Measurements from ENCODE around the gene RPN2. TPM values are rescaled to one million over a fixed set of nuclear protein-coding genes. Genes with fewer than 3 reads are reported as not detected.

Gene RPN2
- total and polyA plus RNA-seq, 2 donors = 122 to 137 TPM

- Histone ChIP-seq H3K36me3 (ENCODE audit: insufficient read depth) (no peaks in the 10 kb centered on the region), H3K27ac (ENCODE audit: low read depth) (no peak overlapping the region), H3K4me1 (ENCODE audit: insufficient read depth) (no peaks in the 10 kb centered on the region), H3K4me3 (ENCODE audit: low read depth, low read length) (no peak overlapping the region)
- WGBS = 69% methylated on average over 12 of the region's 12 CpGs
- no peak for DNase-seq (ENCODE audit: extremely low spot score)
Measured at GRCh38 chr20:37161830-37162549, 17.1 kb upstream of the RPN2 start.

GRCh38 chr20:37162646-37163045 lies 16.5 kb upstream of the RPN2 start:
- Histone ChIP-seq H3K4me1 (ENCODE audit: insufficient read depth) (no peaks in the 10 kb centered on the region), H3K27ac (ENCODE audit: low read depth) (no peak overlapping the region), H3K4me3 (ENCODE audit: low read depth, low read length) (no peak overlapping the region), H3K36me3 (ENCODE audit: insufficient read depth) (no peaks in the 10 kb centered on the region)
- WGBS = 59% methylated on average over 6 of the region's 6 CpGs
- no peak for DNase-seq (ENCODE audit: extremely low spot score)

- H3K36me3 ChIP-seq (ENCODE audit: insufficient read depth) = no peaks in the 10 kb centered on the region
- WGBS = 93% methylated on average over 4 of the region's 4 CpGs
- H3K4me1 ChIP-seq (ENCODE audit: insufficient read depth) = no peaks in the 10 kb centered on the region
- H3K4me3 ChIP-seq (ENCODE audit: low read depth, low read length) = no peak overlapping the region
- DNase-seq (ENCODE audit: extremely low spot score) = no peak
- no peak overlapping the region for H3K27ac ChIP-seq (ENCODE audit: low read depth)
Measured at GRCh38 chr20:37163832-37164554, 15.1 kb upstream of the RPN2 start.

GRCh38 chr20:37165031-37165430 lies 14.1 kb upstream of the RPN2 start:
- no peak overlapping the region for H3K4me3 ChIP-seq (ENCODE audit: low read depth, low read length)
- 98% methylated on average over 1 of the region's 1 CpG for WGBS
- H3K36me3 ChIP-seq (ENCODE audit: insufficient read depth) = no peaks in the 10 kb centered on the region
- H3K27ac ChIP-seq (ENCODE audit: low read depth) = no peak overlapping the region
- DNase-seq (ENCODE audit: extremely low spot score) = no peak
- H3K4me1 ChIP-seq (ENCODE audit: insufficient read depth) = no peaks in the 10 kb centered on the region

GRCh38 chr20:37166867-37167266 lies 12.3 kb upstream of the RPN2 start:
- H3K27ac ChIP-seq (ENCODE audit: low read depth) = no peak overlapping the region
- no peak for DNase-seq (ENCODE audit: extremely low spot score)
- no peaks in the 10 kb centered on the region for H3K4me1 ChIP-seq (ENCODE audit: insufficient read depth)
- 92% methylated on average over 5 of the region's 5 CpGs for WGBS
- H3K4me3 ChIP-seq (ENCODE audit: low read depth, low read length) = no peak overlapping the region
- no peaks in the 10 kb centered on the region for H3K36me3 ChIP-seq (ENCODE audit: insufficient read depth)

- Histone ChIP-seq H3K4me3 (ENCODE audit: low read depth, low read length) (no peak overlapping the region), H3K36me3 (ENCODE audit: insufficient read depth) (no peaks in the 10 kb centered on the region), H3K27ac (ENCODE audit: low read depth) (no peak overlapping the region), H3K4me1 (ENCODE audit: insufficient read depth) (no peaks in the 10 kb centered on the region)
- no peak for DNase-seq (ENCODE audit: extremely low spot score)
- 96% methylated on average over 4 of the region's 4 CpGs for WGBS
Measured at GRCh38 chr20:37172836-37173235, 6.3 kb upstream of the RPN2 start.

GRCh38 chr20:37179683-37180524 lies 774 bp downstream of the RPN2 start:
- H3K4me3 ChIP-seq (ENCODE audit: low read depth, low read length) = peak overlapping the region; percentile 88
- H3K36me3 ChIP-seq (ENCODE audit: insufficient read depth) = peaks cover under 1% of the 10 kb centered on the region
- H3K4me1 ChIP-seq (ENCODE audit: insufficient read depth) = no peaks in the 10 kb centered on the region
- 8% methylated on average over 15 of the region's 15 CpGs for WGBS
- no peak for DNase-seq (ENCODE audit: extremely low spot score)
- H3K27ac ChIP-seq (ENCODE audit: low read depth) = peak overlapping the region; percentile 85

- DNase-seq (ENCODE audit: extremely low spot score) = no peak
- Histone ChIP-seq H3K36me3 (ENCODE audit: insufficient read depth) (peaks cover 4% of the 10 kb centered on the region), H3K4me3 (ENCODE audit: low read depth, low read length) (no peak overlapping the region), H3K4me1 (ENCODE audit: insufficient read depth) (no peaks in the 10 kb centered on the region), H3K27ac (ENCODE audit: low read depth) (no peak overlapping the region)
- 88% methylated on average over 5 of the region's 5 CpGs for WGBS
Measured at GRCh38 chr20:37185686-37186085, 6.6 kb downstream of the RPN2 start.

GRCh38 chr20:37188787-37189186 lies 9.7 kb downstream of the RPN2 start:
- H3K4me1 ChIP-seq (ENCODE audit: insufficient read depth) = no peaks in the 10 kb centered on the region
- no peak overlapping the region for H3K4me3 ChIP-seq (ENCODE audit: low read depth, low read length)
- H3K36me3 ChIP-seq (ENCODE audit: insufficient read depth) = peaks cover 4% of the 10 kb centered on the region
- WGBS = 81% methylated on average over 7 of the region's 7 CpGs
- no peak overlapping the region for H3K27ac ChIP-seq (ENCODE audit: low read depth)
- DNase-seq (ENCODE audit: extremely low spot score) = no peak

GRCh38 chr20:37189416-37190016 lies 10.4 kb downstream of the RPN2 start:
- no peak overlapping the region for H3K27ac ChIP-seq (ENCODE audit: low read depth)
- H3K4me3 ChIP-seq (ENCODE audit: low read depth, low read length) = no peak overlapping the region
- H3K4me1 ChIP-seq (ENCODE audit: insufficient read depth) = no peaks in the 10 kb centered on the region
- H3K36me3 ChIP-seq (ENCODE audit: insufficient read depth) = peaks cover 4% of the 10 kb centered on the region
- WGBS = 60% methylated on average over 6 of the region's 6 CpGs
- no peak for DNase-seq (ENCODE audit: extremely low spot score)

- Histone ChIP-seq H3K36me3 (ENCODE audit: insufficient read depth) (no peaks in the 10 kb centered on the region), H3K27ac (ENCODE audit: low read depth) (no peak overlapping the region), H3K4me3 (ENCODE audit: low read depth, low read length) (no peak overlapping the region), H3K4me1 (ENCODE audit: insufficient read depth) (no peaks in the 10 kb centered on the region)
- 82% methylated on average over 9 of the region's 9 CpGs for WGBS
- DNase-seq (ENCODE audit: extremely low spot score) = no peak
Measured at GRCh38 chr20:37190354-37191112, 11.4 kb downstream of the RPN2 start.

GRCh38 chr20:37192137-37192854 lies 13.2 kb downstream of the RPN2 start:
- WGBS = 21% methylated on average over 5 of the region's 5 CpGs
- no peaks in the 10 kb centered on the region for H3K36me3 ChIP-seq (ENCODE audit: insufficient read depth)
- H3K4me3 ChIP-seq (ENCODE audit: low read depth, low read length) = no peak overlapping the region
- peak; percentile 72 for DNase-seq (ENCODE audit: extremely low spot score)
- no peaks in the 10 kb centered on the region for H3K4me1 ChIP-seq (ENCODE audit: insufficient read depth)
- no peak overlapping the region for H3K27ac ChIP-seq (ENCODE audit: low read depth)
